ENCODE measurements around the gene CNDP2.

GRCh38 chr18:74457725-74458421, 38.3 kb upstream of the CNDP2 start:
- TF ChIP-seq, protein P1, sequence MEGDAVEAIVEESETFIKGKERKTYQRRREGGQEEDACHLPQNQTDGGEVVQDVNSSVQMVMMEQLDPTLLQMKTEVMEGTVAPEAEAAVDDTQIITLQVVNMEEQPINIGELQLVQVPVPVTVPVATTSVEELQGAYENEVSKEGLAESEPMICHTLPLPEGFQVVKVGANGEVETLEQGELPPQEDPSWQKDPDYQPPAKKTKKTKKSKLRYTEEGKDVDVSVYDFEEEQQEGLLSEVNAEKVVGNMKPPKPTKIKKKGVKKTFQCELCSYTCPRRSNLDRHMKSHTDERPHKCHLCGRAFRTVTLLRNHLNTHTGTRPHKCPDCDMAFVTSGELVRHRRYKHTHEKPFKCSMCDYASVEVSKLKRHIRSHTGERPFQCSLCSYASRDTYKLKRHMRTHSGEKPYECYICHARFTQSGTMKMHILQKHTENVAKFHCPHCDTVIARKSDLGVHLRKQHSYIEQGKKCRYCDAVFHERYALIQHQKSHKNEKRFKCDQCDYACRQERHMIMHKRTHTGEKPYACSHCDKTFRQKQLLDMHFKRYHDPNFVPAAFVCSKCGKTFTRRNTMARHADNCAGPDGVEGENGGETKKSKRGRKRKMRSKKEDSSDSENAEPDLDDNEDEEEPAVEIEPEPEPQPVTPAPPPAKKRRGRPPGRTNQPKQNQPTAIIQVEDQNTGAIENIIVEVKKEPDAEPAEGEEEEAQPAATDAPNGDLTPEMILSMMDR (IDR thresholded peaks at IDR 0.05), result no peak
- no peak for TF ChIP-seq TCF7L2 (IDR thresholded peaks at IDR 0.05; ENCODE audit: low read depth, low read length)
- TF ChIP-seq POLR2AphosphoS5 (IDR thresholded peaks at IDR 0.05; ENCODE audit: low read depth, low read length), result no peak
- no peak for TF ChIP-seq REST (IDR thresholded peaks at IDR 0.05; ENCODE audit: insufficient read depth in 1 of 2, low read depth in 2 of 2, low read length in 1 of 2)

Data from Panc1 (cell line).